ENCODE measurements around the gene GPR17.

Gene GPR17

DNA sequence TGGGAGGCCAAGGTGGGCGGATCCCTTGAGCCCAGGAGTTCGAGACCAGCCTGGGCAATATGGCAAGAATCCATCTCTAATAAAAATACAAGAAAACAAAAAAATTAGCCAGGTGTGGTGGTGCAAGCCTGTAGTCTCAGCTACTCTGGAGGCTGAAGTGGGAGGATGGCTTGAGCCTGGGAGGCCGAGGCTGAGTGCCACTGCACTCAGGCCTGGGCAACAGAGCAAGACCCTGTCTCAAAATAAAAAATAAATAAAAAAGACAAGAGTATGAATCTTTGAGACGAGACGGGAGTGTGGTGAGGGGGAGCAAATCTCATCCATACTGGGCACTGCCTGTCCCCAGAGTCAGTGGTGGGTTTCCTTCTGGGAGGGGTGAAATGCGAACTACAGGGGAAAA is 12.2 kb downstream of the GPR17 start:
- Histone ChIP-seq H3K36me3 (replicated peaks; ENCODE audit: low read depth, low read length) (no peaks in the 10 kb centered on the region), H4K20me1 (ENCODE audit: insufficient read depth, low read length) (no peaks in the 10 kb centered on the region), H3K4me2 (ENCODE audit: low read length) (no peak overlapping the region), H3K4me1 (ENCODE audit: low read length) (peaks cover 10% of the 10 kb centered on the region), H3K79me2 (ENCODE audit: low read length) (no peaks in the 10 kb centered on the region), H3K27ac (ENCODE audit: low read length) (no peak overlapping the region), H3K27me3 (ENCODE audit: low read depth, low read length) (no peaks in the 10 kb centered on the region), H2AFZ (ENCODE audit: low read depth, low read length) (no peak overlapping the region), H3K4me3 (ENCODE audit: low read length) (no peak overlapping the region), H3K9ac (ENCODE audit: low read length) (no peak overlapping the region), H3K9me3 (ENCODE audit: insufficient read depth, low read length) (no peaks in the 10 kb centered on the region)
- TF ChIP-seq EZH2phosphoT487 (IDR thresholded peaks at IDR 0.05; ENCODE audit: low read depth) (no peak), CTCF (IDR thresholded peaks at IDR 0.05; ENCODE audit: low read depth, low read length) (no peak)

DNA sequence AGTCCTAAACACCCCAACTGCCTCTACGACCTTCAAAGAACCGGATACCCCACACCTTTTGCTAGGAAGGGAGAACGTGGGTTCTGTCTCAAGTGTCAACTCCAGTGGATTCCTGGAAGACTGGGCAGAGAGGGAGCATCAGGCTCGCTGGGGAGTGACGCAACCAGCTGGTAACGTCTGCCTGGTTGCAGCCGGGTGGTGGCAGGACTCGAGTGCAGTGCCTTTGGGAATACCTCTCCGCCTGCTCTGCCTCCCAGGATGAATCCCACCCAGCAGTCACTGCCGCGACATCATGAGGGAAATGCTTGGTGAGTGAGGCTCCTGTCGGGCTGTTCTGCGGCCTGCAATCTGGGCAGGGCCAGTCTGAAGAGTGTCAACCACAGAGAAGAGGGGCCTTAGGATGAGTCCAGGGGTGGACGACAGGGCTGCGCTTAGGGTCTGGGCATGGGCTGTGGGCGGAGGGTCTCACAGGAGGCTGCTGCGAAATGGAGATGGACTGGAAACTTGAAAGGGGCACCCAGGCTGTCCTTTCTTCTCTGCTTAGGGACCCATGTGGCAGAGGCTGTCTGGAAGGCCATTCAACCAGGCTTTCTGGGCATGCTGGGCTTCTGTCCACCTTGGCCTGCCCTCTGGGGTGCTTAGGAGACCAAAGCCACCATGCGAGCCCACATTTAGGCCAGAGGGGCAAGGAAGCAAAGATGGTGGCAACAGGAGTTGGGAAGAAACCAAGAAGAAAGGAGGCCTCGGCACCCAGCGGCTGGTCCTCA is 12.9 kb downstream of the GPR17 start:
- no peaks in the 10 kb centered on the region for H3K36me3 ChIP-seq (replicated peaks; ENCODE audit: low read depth, low read length)
- H3K9me3 ChIP-seq (ENCODE audit: insufficient read depth, low read length): no peaks in the 10 kb centered on the region
- no peak overlapping the region for H3K4me3 ChIP-seq (ENCODE audit: low read length)
- no peaks in the 10 kb centered on the region for H3K79me2 ChIP-seq (ENCODE audit: low read length)
- H3K4me2 ChIP-seq (ENCODE audit: low read length): 0 out of 2 replicates have a peak overlapping the region, but pooled peaks have one; percentile 31
- H3K4me1 ChIP-seq (ENCODE audit: low read length): peaks cover 10% of the 10 kb centered on the region
- no peaks in the 10 kb centered on the region for H4K20me1 ChIP-seq (ENCODE audit: insufficient read depth, low read length)
- no peak overlapping the region for H3K27ac ChIP-seq (ENCODE audit: low read length)
- H2AFZ ChIP-seq (ENCODE audit: low read depth, low read length): no peak overlapping the region
- no peaks in the 10 kb centered on the region for H3K27me3 ChIP-seq (ENCODE audit: low read depth, low read length)
- TF ChIP-seq CTCF (IDR thresholded peaks at IDR 0.05; ENCODE audit: low read depth, low read length): no peak
- TF ChIP-seq EZH2phosphoT487 (IDR thresholded peaks at IDR 0.05; ENCODE audit: low read depth): no peak
- no peak overlapping the region for H3K9ac ChIP-seq (ENCODE audit: low read length)

GRCh38 chr2:127659408-127660290 is 13.7 kb downstream of the GPR17 start:
- Histone ChIP-seq H3K4me3 (ENCODE audit: low read length) (no peak overlapping the region), H3K4me2 (ENCODE audit: low read length) (peak overlapping the region; percentile 31), H3K27me3 (ENCODE audit: low read depth, low read length) (no peaks in the 10 kb centered on the region), H4K20me1 (ENCODE audit: insufficient read depth, low read length) (no peaks in the 10 kb centered on the region), H3K4me1 (ENCODE audit: low read length) (peaks cover 10% of the 10 kb centered on the region), H2AFZ (ENCODE audit: low read depth, low read length) (no peak overlapping the region), H3K9ac (ENCODE audit: low read length) (no peak overlapping the region), H3K36me3 (replicated peaks; ENCODE audit: low read depth, low read length) (no peaks in the 10 kb centered on the region), H3K79me2 (ENCODE audit: low read length) (no peaks in the 10 kb centered on the region), H3K9me3 (ENCODE audit: insufficient read depth, low read length) (no peaks in the 10 kb centered on the region), H3K27ac (ENCODE audit: low read length) (no peak overlapping the region)
- TF ChIP-seq EZH2phosphoT487 (IDR thresholded peaks at IDR 0.05; ENCODE audit: low read depth) (no peak), CTCF (IDR thresholded peaks at IDR 0.05; ENCODE audit: low read depth, low read length) (no peak)

DNA sequence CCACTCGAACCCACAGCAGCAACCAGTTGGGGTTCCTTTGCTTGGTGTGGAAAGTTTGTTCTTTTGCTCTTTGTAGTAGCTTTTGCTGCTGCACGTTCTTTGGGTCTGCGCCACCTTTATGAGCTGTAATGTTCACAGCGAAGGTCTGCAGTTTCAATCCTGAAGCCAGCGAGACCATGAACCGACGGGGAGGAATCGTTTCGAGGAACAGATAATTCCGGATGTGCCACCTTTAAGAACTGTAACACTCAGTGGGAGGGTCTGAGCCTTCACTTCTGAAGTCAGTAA is 14.3 kb downstream of the GPR17 start:
- H3K9me3 ChIP-seq (ENCODE audit: insufficient read depth, low read length): no peaks in the 10 kb centered on the region
- H3K4me3 ChIP-seq (ENCODE audit: low read length): no peak overlapping the region
- H3K4me2 ChIP-seq (ENCODE audit: low read length): no peak overlapping the region
- H4K20me1 ChIP-seq (ENCODE audit: insufficient read depth, low read length): no peaks in the 10 kb centered on the region
- H3K4me1 ChIP-seq (ENCODE audit: low read length): peaks cover 10% of the 10 kb centered on the region
- TF ChIP-seq CTCF (IDR thresholded peaks at IDR 0.05; ENCODE audit: low read depth, low read length) (no peak), EZH2phosphoT487 (IDR thresholded peaks at IDR 0.05; ENCODE audit: low read depth) (no peak)
- H2AFZ ChIP-seq (ENCODE audit: low read depth, low read length): no peak overlapping the region
- H3K27me3 ChIP-seq (ENCODE audit: low read depth, low read length): no peaks in the 10 kb centered on the region
- H3K27ac ChIP-seq (ENCODE audit: low read length): no peak overlapping the region
- H3K9ac ChIP-seq (ENCODE audit: low read length): no peak overlapping the region
- H3K36me3 ChIP-seq (replicated peaks; ENCODE audit: low read depth, low read length): no peaks in the 10 kb centered on the region
- no peaks in the 10 kb centered on the region for H3K79me2 ChIP-seq (ENCODE audit: low read length)

Data from OCI-LY3 (cell line).